GM10847 (cell line): ENCODE results near the gene EZH2.

Experiments used
- POLR2A ChIP-seq: IDR thresholded peaks from 2 replicates; pipeline ENCODE4 v1.6.1; 2011; ENCODE audit not compliant: insufficient read length; ENCODE audit errors: extremely low read depth

Gene EZH2

DNA sequence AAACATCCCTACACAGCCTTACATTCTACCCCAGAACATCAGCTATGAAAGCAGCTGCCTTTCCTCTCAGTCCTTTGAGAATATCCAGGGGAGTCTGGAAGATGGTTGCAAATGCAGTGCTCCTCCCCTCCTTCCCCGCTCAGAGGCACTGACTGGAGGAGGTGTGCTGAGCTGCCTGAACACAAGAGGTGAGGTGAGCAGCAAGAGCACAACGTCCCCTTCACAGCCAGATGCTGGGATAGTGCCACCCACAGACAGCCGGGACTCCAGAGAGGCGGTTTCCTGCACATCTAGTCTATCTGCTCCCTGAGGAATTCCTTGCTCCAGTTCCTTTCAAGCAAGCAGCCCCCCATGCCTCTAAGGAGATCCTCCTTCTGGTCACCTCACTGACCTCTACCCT lies 74.2 kb downstream of the EZH2 start:
- TF ChIP-seq POLR2A: no peak

DNA sequence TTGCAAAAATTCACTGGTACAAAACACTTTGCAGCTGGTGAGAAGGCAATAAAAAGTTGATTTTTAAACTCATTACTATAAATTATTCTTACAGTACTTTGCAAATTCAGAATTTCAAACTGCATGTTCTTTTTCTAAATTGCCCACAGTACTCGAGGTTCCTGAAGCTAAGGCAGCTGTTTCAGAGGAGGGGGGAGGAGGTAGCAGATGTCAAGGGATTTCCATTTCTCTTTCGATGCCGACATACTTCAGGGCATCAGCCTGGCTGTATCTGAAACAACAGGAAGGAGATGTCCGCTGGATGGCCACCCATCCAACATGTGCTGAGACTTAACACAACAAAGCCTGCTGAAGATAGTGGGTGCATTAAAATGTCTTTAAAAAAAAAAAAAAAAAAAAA lies 76.7 kb downstream of the EZH2 start:
- no peak for TF ChIP-seq POLR2A

DNA sequence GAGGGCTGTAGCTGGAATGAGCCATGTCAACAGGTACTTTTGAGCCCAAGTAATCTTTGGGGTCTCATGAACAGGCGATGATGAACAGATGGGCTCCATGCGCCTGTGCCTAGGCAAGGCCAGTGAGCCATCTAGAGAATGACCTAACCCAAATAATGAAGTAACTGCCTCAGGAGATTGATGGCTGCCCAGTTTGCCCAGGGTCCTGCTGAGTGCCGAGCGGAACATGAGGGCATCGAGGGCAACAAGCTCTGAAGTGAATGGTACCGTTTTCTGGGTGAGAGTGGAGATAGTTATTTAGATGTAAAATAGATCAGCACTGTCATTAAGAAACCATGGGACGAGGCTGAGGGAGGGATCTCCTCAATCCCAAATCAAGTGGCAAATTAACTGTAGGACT lies 77.9 kb downstream of the EZH2 start:
- TF ChIP-seq POLR2A: no peak

DNA sequence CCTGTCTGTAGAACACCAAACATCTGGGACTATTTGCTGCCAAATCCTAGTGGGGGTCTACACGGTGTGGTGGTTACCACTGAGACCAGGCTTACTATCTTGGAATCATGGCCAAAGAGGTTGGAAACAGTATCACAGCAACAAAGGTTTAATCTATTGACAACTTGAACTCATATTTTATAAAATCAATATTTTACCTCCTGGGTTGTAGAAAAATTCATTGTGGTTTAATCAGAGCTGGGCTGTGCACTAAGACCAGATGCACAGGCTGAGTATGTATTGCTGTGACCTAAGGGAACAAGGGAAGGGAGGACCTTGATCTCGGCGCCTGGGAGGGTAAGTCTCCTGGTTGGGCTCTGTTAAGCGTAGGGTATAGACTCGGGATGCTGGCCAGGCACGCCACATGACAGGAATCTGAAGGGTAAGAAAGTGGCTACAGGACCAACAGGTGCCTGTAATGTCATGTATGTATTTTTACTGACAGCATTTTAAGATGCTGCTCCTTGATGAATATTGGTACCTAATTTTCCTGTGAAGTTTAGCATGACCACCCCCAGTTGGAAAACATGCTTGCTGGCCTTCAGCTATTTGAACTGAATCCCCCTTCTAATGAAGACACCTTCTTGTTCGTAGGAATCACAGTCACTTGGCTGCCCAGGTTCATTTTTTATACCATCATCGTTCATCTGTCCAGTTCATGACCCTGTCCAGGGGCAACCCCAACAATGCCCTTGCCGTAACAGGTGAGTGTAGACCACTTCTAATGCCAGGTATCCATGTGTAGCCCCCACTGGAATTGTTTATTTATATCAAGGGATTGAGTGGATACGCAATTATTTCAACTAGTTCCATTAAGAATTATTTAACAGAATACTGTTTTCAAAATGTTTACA lies 79.5 kb downstream of the EZH2 start:
- TF ChIP-seq POLR2A: no peak

DNA sequence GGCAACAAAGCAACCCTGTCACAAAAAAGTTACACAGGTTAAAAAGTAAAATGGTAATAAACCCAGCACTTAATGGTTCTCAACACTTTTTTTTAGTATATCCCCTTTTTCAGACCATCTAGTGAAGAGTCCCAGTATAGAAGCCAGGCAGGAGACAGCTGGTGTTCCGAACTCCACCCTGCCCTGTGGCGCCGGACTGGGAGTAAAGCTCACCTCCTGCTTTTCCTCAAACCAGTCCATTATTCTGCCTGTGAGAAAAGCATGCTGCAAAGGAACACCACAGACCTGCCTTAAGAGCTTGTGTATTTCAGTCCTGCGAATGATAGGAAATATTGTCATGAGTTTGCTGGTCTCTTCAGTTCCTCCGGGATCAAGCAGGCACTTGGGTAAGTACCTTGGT lies 81.0 kb downstream of the EZH2 start:
- TF ChIP-seq POLR2A: no peak

DNA sequence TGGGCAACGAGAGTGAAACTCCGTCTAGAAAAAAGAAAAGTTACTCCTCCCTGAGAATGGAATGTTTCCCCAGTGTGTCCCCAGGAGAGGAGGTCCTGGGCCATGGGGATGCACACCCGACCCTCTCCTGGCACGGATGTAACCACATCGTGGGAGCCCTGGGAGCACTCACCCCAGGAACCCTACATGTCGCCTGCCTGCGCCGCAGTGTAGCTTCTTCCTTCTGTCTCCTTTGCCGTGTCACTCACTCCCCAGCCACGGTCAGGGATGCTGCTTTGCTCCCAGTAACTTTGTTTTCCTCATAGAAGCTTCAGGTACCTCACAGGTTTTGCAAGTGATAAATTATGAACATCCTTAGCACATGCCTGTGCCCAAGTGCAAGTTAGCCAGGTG lies 82.0 kb downstream of the EZH2 start:
- TF ChIP-seq POLR2A: no peak

DNA sequence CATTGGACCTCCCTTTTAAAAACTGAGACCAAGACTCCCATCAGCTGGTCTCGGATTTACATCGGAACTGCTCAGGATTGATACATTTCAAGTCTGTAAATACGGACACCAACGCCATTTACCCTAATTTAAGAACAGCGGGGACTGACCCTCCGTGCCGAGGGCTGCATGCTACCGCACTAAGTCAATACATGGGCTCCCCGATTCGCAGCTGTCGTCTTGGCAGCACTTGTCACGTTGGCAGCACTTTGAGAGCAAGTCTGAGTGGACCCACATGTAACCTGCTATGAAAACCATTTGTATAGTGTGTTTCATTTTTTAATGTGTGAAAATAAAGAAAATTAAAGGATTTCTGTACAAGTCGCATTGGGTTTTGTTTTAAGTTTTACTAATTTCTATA lies 83.4 kb downstream of the EZH2 start:
- TF ChIP-seq POLR2A: no peak

DNA sequence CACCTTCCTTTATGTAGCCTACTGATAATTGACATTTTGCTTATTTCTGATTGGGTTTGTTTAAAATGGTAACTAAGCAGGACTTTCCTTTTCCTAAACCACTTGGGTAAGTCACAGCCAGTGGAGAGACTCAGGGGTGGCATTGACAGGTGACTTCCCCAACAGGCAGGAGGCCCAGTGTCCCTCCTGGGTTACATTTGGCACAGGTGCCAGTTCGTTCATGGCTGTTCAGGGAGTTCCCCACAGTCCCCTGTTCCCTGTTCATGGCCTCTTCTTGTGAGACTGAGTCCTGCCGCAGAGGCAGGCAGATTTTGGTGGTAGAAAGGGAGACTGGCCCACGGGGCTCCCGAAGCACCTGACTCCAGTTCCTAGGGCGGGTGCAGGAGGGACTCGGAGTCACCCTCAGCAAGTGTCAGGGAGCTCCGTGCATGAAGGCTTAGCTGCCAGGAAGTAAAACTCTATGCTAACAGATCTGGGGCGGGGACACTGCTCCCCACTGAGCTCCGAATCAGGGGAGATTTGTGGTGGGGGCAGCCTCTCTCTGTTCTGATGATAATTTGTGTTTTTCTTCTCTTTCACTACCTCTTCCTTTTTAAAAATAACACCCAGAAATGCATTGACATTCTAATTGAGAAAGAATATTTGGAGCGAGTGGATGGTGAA lies 84.1 kb downstream of the EZH2 start:
- no peak for TF ChIP-seq POLR2A

DNA sequence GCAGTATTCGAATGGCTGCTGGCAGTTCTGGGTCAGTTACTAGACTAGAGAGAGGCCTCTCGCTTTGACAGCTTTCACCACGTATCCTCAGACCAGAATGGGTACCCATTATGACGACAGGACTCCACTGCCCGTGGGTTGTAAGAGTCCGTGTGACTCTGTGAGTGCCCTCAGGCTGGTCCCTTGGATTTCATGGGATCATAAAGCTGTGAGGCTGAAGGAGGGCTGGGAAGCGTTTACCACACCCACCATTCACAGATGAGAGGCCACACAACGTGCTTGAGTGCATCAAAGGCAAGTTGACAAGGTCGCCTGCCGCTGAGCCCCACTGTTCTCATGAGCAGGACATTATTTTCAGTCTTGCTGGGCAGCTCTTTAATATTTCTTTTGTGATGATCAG lies 87.2 kb downstream of the EZH2 start:
- no peak for TF ChIP-seq POLR2A

DNA sequence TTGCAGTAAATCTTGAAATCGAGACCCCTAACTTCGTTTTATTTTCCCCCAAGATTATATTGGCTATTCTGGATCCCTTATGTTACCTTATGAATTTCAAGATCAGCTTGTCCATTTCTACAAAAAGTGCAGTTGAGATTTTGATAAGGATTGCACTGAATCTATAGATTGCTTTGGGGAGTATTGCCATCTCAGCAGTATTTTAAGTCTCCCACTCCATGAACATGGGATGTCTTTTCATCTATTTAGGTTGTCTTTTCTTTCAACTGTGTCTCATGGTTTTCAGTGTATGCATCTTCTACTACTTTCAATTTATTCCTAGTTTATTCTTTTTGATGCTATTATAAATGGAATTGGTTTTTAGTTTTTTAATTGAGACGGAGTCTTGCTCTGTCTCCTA lies 89.6 kb downstream of the EZH2 start:
- TF ChIP-seq POLR2A: no peak

DNA sequence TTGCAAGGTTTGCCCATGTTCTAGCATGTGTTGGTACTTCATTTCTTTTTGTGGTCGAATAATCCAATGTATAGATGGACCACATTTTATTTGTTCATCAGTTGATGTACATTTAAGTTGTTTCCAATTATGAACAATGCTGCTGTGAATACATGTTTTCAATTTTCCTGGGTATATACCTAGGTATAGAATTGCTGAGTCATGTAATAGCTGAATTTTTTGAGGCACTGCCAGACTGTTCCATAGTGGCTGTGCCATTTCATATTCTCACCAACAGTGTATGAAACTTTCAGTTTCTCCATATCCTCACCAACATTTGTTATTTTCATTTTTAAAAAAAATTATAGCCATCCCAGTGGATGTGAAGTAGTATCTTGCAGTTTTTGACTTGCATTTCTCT lies 90.5 kb downstream of the EZH2 start:
- no peak for TF ChIP-seq POLR2A

DNA sequence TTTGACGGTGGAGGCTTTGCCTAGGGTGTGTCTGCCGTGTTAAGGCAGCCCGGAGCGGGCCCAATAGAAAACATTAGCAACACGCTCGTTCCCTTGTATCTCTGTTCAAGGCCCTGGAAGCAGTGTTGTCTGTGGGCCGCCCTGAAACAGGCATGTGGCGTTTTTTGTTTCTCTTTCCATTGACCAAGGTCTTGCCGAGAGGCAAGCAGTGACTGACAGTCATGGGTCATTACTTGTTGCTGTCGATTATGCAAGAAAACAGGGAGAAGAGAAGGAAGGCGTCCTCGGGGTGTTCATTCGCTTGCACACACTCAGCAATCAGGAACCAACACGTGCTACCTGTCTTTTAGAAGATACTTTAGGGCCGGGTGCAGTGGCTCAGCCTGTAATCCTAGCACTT lies 92.5 kb downstream of the EZH2 start:
- TF ChIP-seq POLR2A: no peak

DNA sequence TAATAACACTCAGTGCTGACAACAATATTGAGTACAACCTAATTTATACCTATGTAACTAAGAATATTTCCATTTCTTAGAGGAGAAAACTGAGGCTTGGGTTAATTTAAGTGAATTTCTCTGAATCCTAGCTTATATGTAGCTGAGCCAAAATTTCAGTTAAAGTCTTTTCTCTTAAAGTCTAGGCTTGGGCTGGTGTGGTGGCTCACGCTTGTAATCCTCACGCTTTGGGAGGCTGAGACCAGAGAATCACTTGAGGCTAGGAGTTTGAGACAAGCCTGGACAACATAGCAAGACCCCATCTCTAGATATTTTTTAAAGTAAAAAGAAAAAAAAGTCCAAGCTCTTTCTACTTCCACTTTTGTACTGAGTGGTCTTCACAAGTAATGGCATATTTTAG lies 93.2 kb downstream of the EZH2 start:
- TF ChIP-seq POLR2A: no peak

DNA sequence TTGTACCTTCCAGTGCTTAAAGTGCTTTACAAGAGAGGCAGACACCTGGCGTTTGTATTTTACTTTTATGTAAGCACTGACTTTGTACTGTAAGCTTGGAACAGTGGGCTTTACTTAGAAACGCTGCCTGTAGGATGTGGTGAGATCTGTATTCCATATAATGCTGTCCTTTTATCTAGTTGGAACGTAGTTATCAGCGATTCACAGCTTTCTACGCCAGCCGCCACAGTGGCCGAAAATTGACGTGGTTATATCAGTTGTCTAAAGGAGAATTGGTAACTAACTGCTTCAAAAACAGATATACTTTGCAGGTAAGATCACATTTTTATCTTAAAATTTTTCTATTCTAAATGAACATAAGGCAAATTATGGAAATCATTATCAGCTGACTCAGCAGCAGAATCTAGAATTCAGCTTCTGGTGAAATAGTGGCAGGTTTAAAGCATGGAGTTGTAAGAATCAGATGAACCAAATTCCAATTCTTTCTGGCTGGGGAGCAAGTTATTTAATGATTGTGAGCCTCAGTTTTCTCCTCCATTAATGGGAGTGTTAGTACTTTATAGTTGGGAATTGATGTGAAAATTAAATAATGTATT lies 93.9 kb downstream of the EZH2 start:
- no peak for TF ChIP-seq POLR2A

DNA sequence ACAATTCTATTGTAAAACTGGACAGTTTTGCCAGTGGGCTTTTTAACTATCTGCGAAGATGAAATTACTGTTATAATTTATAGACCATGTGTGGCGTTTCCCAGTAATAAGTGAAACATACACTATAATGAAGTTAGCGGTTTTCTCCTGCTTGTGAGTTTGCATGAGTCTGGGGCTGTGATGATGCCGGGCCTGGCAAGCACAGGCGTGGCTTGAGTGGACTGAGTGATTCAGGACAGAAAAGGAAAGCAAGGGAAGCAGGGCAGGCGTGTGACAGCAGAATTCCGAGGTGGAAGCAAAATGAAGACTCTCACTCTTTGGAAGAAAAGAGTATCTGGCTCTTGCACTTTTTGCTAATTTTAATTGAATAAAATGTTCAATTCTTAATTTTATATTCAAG lies 94.9 kb downstream of the EZH2 start:
- TF ChIP-seq POLR2A: no peak

DNA sequence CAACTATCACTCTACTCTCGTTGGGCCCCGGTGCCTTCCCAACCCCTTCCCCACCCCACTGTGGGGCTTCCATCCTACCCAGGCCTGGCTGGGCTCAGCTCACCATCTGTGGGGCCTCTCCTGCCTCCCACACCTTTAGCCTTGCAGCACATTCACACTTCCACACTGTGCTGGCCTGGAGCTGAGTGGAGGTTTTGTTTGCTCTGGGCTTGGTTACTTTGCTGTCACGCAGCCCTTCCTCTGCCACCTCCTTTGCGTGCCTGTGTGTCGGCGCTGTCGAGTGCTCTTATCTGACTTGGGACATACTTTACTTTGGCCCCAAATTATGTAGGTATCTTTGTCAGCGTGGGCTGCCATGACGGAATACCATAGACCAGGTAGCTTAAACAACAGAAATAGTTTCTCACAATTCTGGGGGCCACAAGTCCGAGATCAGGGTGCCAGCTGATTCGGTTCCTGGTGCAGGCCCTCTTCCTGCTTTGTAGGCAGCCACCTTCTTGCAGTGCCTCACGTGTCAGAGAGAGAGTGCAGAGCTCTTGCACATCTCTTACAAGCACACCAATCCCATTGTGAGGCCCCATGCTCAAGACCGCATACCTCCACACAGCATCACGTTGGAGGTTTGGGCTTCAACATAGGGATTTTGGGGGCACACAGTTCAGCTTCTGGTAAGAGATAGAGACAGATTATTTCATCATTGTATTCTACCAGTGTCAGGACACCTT lies 96.4 kb downstream of the EZH2 start:
- TF ChIP-seq POLR2A: no peak

DNA sequence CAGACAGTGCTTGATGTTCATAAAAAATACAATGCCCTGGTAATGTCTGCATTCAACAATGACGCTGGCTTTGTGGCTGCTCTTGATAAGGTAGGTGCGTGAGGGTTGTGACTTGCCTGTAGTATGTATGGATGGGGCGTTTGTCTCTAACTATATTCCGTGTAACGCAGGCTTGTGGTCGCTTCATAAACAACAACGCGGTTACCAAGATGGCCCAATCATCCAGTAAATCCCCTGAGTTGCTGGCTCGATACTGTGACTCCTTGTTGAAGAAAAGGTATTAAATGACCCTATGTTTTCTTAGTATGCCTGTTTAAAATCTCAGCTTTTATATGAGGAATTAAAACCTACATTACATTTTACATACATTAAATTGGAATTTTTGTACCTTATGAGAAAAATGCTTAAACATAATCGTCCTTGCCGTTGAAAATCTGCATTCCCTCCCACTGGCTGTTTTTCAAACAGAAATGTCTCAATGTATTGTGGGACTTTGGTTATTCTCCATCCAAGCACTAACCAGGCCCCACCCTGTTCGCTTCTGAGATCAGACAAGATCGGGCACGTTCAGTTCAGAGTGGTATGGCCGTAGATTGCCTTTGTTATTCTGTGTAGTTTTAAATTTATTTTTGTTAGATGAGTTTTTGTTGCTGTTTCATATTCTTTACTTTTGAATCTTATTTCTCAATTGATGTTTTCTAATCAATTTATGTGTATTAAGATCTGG lies 100.1 kb downstream of the EZH2 start:
- TF ChIP-seq POLR2A: no peak
